Osteoblast (primary cell): Measurements from ENCODE around the gene GGTLC3. TPM values are rescaled to one million over a fixed set of nuclear protein-coding genes. Genes with fewer than 3 reads are reported as not detected.
"Not testable (repeated sequence)": the region's sequence is repeated elsewhere in the genome, so short reads cannot be mapped to it uniquely, and the experiment has no call there.

ENCODE experiments used
- DNase-seq: peaks from one replicate; pipeline ENCODE4 v3.0.0; 2011; ENCODE audit warnings: low spot score, mixed read lengths; ENCODE audit not compliant: insufficient read length; ENCODE audit errors: missing footprints
- H2AFZ ChIP-seq: 2 replicates; pipeline ENCODE4 v1.6.0; 2011; ENCODE audit warnings: mild to moderate bottlenecking, low read length
- H3K27ac ChIP-seq: 2 replicates; pipeline ENCODE4 v1.5.1; 2011; ENCODE audit warnings: mild to moderate bottlenecking, low read depth, low read length, moderate library complexity
- H3K27me3 ChIP-seq: 2 replicates; pipeline ENCODE4 v1.6.0; 2012; ENCODE audit warnings: mild to moderate bottlenecking, control low read depth, inconsistent platforms, low read length, moderate library complexity; ENCODE audit not compliant: insufficient read depth
- H3K36me3 ChIP-seq: 2 replicates; pipeline ENCODE4 v1.5.1; 2011; ENCODE audit warnings: mild to moderate bottlenecking, low read length, control low read depth, moderate library complexity; ENCODE audit not compliant: insufficient read depth
- H3K4me1 ChIP-seq: 2 replicates; pipeline ENCODE4 v1.5.1; 2011; ENCODE audit warnings: mild to moderate bottlenecking, low read length, control low read depth, moderate library complexity; ENCODE audit not compliant: insufficient read depth
- H3K4me2 ChIP-seq: 2 replicates; pipeline ENCODE4 v1.6.0; 2011; ENCODE audit warnings: mild to moderate bottlenecking, low read length; ENCODE audit not compliant: insufficient read depth
- H3K4me3 ChIP-seq: fragments of 200-600 bp; sonication (generic); 3 replicates; pipeline ENCODE4 v1.5.1; 2012; ENCODE audit warnings: mild to moderate bottlenecking, low read length, inconsistent platforms; ENCODE audit not compliant: insufficient read depth
- H3K79me2 ChIP-seq: 2 replicates; pipeline ENCODE4 v1.6.0; 2012; ENCODE audit warnings: mild to moderate bottlenecking, low read length, control low read depth, inconsistent platforms; ENCODE audit not compliant: insufficient read depth
- H3K9me3 ChIP-seq: 2 replicates; pipeline ENCODE4 v1.5.1; 2011; ENCODE audit warnings: low read depth, low read length, control low read depth
- H4K20me1 ChIP-seq: 2 replicates; pipeline ENCODE4 v1.6.0; 2012; ENCODE audit warnings: mild to moderate bottlenecking, low read length, control low read depth; ENCODE audit not compliant: insufficient read depth
- total RNA-seq: library from RNA; depleted of rRNA; stranded (reverse); fragments of >200 nt; gene quantifications from 2 replicates; pipeline ENCODE4 v1.2.3, GENCODE V29; 2012

GGTLC3 gene
- total RNA-seq, 1 donor, result not detected

DNA sequence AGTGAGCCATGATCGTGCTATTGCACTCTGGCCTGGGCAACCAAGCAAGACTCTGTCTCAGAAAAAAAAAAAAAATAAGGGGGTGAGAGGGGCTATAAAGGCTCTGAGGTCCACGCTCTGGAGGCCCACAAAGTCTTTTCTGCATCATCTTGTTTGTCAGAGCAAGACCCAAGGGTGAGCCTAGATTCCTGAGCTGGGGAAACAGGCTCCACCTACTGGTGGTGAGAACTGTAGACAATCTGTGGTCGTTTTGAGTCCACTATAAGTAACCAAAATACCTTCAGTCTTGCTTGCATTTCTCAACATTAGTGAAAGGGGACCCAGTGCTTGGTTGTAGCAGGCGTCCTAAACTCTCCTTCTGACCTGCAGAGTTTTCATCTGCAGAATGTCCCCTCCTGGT is 5.4 kb upstream of the GGTLC3 start:
- not testable (repeated sequence) for H3K27me3 ChIP-seq

DNA sequence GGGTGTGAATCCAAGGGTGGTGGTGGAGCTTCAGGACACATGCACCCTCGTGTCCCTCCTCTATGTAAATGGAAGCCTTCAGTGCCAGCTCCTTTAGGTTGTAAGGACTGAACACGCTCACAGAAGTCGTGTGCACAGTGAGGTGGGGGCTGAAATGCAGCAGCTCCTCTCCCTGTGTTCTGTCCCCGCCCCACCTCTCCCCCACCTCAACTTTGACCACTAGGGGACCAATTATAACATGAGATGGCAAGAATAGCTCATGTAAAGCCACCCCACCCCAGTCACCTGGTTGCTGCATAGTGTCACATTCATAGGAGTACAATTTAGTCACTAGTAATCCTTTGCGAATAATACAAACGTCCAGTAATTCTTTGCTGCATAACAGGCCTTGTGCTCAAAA is 4.8 kb upstream of the GGTLC3 start:
- H2AFZ ChIP-seq, H3K4me1 ChIP-seq: not testable (repeated sequence)

More for the DNA sequence above, 5.4 kb upstream of the GGTLC3 start:
- H3K79me2 ChIP-seq, H3K4me3 ChIP-seq, DNase-seq, H3K4me2 ChIP-seq, H3K36me3 ChIP-seq, H3K27ac ChIP-seq, H3K9me3 ChIP-seq, H3K4me1 ChIP-seq, H2AFZ ChIP-seq, H4K20me1 ChIP-seq: not testable (repeated sequence)

DNA sequence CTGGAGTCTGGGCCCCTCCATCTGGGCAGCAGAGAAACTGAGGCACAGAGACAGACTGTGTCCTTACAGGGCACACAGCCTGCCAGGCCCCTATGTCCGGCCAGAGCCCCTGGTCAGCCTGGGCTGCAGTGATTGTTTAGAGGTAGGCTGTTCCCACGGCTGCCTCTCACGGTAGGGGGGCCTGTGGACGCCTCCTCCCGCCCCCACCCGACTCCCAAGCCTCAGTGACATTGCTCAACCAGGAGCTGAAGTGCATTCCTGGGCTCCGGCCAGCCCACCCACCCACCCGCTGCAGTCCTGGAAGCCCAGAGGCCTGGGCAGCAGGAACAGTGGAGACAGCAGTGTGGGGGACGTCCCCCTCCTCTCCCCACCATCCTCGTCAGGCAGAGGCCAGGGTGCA is 4.5 kb downstream of the GGTLC3 start:
- H4K20me1 ChIP-seq, H3K4me1 ChIP-seq, H3K79me2 ChIP-seq, DNase-seq, H3K27ac ChIP-seq, H3K4me2 ChIP-seq, H3K27me3 ChIP-seq, H3K9me3 ChIP-seq, H2AFZ ChIP-seq, H3K36me3 ChIP-seq, H3K4me3 ChIP-seq: not testable (repeated sequence)

More for the DNA sequence above, 4.8 kb upstream of the GGTLC3 start:
- not testable (repeated sequence) for H4K20me1 ChIP-seq, H3K27ac ChIP-seq, DNase-seq, H3K27me3 ChIP-seq, H3K4me3 ChIP-seq, H3K79me2 ChIP-seq, H3K36me3 ChIP-seq, H3K4me2 ChIP-seq, H3K9me3 ChIP-seq

DNA sequence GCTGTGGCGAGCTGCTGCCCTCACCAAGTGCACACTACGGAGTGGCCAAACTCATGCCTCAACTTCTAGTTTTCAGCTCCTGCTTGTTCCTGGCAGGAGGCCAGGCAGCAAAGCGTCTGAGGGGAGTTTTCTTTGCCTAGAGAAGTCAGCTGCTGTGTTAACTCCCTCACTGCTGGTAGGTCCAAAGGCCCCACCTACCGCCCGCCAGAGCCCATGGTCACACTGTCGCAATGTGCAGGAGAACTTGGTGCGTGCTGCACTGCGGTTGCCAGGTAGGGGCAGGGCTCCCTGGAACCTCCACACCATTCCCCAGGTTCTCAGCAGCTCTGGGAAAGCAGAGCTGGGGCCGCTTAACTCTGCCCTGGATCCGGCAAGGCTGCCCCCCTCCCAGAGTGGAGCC is 5.6 kb downstream of the GGTLC3 start:
- H3K79me2 ChIP-seq, H2AFZ ChIP-seq, H4K20me1 ChIP-seq, DNase-seq, H3K4me1 ChIP-seq, H3K36me3 ChIP-seq, H3K4me3 ChIP-seq, H3K27ac ChIP-seq, H3K4me2 ChIP-seq, H3K9me3 ChIP-seq, H3K27me3 ChIP-seq: not testable (repeated sequence)

DNA sequence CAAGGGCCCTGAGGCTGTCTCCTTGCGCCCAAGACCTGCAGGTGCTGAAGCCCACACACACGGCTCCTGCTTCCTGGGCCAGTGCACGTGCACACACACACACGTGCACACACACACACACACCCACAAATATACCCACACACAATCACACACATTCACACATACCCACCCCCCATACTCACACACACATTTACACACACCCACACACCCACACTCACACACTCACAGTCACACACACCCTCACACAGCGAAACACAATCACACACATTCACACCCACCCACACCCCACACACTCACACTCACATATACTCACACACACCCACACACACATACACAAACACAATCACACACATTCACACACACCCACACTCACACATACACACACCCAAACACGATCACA is 6.6 kb downstream of the GGTLC3 start:
- DNase-seq, H3K4me3 ChIP-seq, H3K36me3 ChIP-seq, H4K20me1 ChIP-seq, H3K79me2 ChIP-seq, H3K4me2 ChIP-seq, H2AFZ ChIP-seq, H3K27ac ChIP-seq, H3K27me3 ChIP-seq, H3K4me1 ChIP-seq, H3K9me3 ChIP-seq: not testable (repeated sequence)

DNA sequence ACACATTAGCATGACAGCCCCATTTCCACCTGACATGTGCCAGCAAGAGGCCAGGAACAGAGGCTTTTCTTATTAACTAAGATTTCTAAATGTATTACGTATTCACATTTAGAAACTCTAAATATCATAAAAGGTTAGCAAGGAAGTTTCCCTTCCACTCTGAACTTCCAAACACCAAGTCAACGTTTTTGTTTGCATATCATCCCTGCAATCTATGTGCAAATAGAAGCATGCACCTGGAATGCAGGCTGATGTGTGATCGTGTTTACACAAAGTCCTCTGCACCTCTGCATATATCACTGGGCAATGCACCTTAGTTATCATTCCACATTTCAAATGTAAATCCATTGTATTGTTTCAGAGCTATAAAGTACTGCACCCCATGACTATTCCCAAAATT is 21.7 kb downstream of the GGTLC3 start:
- H2AFZ ChIP-seq, result not testable (repeated sequence)

More for the DNA sequence above, 21.7 kb downstream of the GGTLC3 start:
- H3K27ac ChIP-seq, DNase-seq, H3K79me2 ChIP-seq, H3K27me3 ChIP-seq, H3K36me3 ChIP-seq, H3K4me2 ChIP-seq, H3K4me3 ChIP-seq, H3K4me1 ChIP-seq, H4K20me1 ChIP-seq, H3K9me3 ChIP-seq: not testable (repeated sequence)

Other genes with a start within 250 kb of the GGTLC3 start
- gene TMEM191B, start 9.6 kb upstream of the GGTLC3 start, total RNA-seq, result 1.2 TPM in 1 of 2 replicates, not detected in the other
- 0.36 and 0.88 TPM in 2 replicates for gene RIMBP3, start 93.8 kb upstream of the GGTLC3 start, total RNA-seq